K562 (cell line): ENCODE data around the gene CSNK1G1. TPM values are rescaled to one million over a fixed set of nuclear protein-coding genes. Genes with fewer than 3 reads are reported as not detected.

Experiments
- BRD4 ChIP-seq: fragments of 200-600 bp; sonication (generic); IDR thresholded peaks from 2 replicates; pipeline ENCODE4 v1.6.1; 2017; ENCODE audit warnings: inconsistent platforms
- CBX2 ChIP-seq: fragments of 200-600 bp; sonication (generic); IDR thresholded peaks from one replicate; pipeline ENCODE4 v1.6.1; 2012; ENCODE audit warnings: mild to moderate bottlenecking, low read length, inconsistent platforms; ENCODE audit not compliant: insufficient read depth, poor library complexity, severe bottlenecking
- CHCHD3 ChIP-seq: fragments of 250-450 bp; sonication (Bioruptor Pico); IDR thresholded peaks from 2 replicates; pipeline ENCODE4 v2.1.2; 2022; ENCODE audit warnings: mild to moderate bottlenecking
- CSDE1 ChIP-seq, 2 experiments: fragments of 450-650 bp; IDR thresholded peaks; 2 replicates each; pipeline ENCODE4 v1.6.1; 2016; ENCODE audit warnings: mild to moderate bottlenecking in 1 of 2
- ESRRA ChIP-seq: fragments of 450-650 bp; IDR thresholded peaks from 2 replicates; pipeline ENCODE4 v1.6.1; 2014; ENCODE audit warnings: low read depth, mild to moderate bottlenecking, moderate library complexity, borderline replicate concordance
- HNRNPK ChIP-seq: fragments of 200-400 bp; formaldehyde crosslinking; IDR thresholded peaks from one replicate; pipeline ENCODE4 v1.6.1; 2018; ENCODE audit warnings: mild to moderate bottlenecking, low read depth, low read length; ENCODE audit not compliant: poor library complexity, severe bottlenecking
- KAT8 ChIP-seq: fragments of 450-650 bp; IDR thresholded peaks from 2 replicates; pipeline ENCODE4 v1.6.1; 2016; ENCODE audit warnings: low read depth, mild to moderate bottlenecking
- PCBP1 ChIP-seq: fragments of 200-400 bp; formaldehyde crosslinking; IDR thresholded peaks from 2 replicates; pipeline ENCODE4 v1.6.1; 2018; ENCODE audit warnings: mild to moderate bottlenecking, low read depth, low read length; ENCODE audit not compliant: poor library complexity, severe bottlenecking
- PHF20 ChIP-seq: fragments of 450-650 bp; IDR thresholded peaks from 2 replicates; pipeline ENCODE4 v1.6.1; 2018; ENCODE audit not compliant: partially characterized antibody
- PPARD ChIP-seq: fragments of 250-450 bp; sonication (Bioruptor Pico); IDR thresholded peaks from 2 replicates; pipeline ENCODE4 v1.8.0; 2022; ENCODE audit warnings: inconsistent platforms, mild to moderate bottlenecking, moderate library complexity
- PRMT5 ChIP-seq: sonication (generic); formaldehyde crosslinking; IDR thresholded peaks from 2 replicates; pipeline ENCODE4 v1.5.0; 2020; ENCODE audit warnings: missing genetic modification reagents
- RCOR1 ChIP-seq, 2 experiments: IDR thresholded peaks; 2 replicates each; pipeline ENCODE4 v1.6.1; 2012; ENCODE audit warnings: low read depth in 2 of 2, low read length in 2 of 2, borderline replicate concordance in 1 of 2, improper control_type of control experiment in 1 of 2
- RFX7 ChIP-seq: fragments of 250-450 bp; sonication (Bioruptor Pico); IDR thresholded peaks from 2 replicates; pipeline ENCODE4 v1.5.1; 2021; ENCODE audit warnings: mild to moderate bottlenecking
- SRSF3 ChIP-seq: fragments of 200-400 bp; formaldehyde crosslinking; IDR thresholded peaks from 2 replicates; pipeline ENCODE4 v1.6.1; 2016; ENCODE audit warnings: mild to moderate bottlenecking, low read length, moderate library complexity; ENCODE audit not compliant: insufficient read depth
- TCFL5 ChIP-seq: fragments of 250-450 bp; sonication (Bioruptor Pico); conservative IDR thresholded peaks from 2 replicates; pipeline ENCODE4 v1.6.1; 2021; ENCODE audit warnings: mild to moderate bottlenecking, moderate library complexity, matching md5 sums
- ZNF12 ChIP-seq: sonication (generic); formaldehyde crosslinking; IDR thresholded peaks from 2 replicates; pipeline ENCODE4 v1.4.0; 2020; ENCODE audit warnings: mild to moderate bottlenecking, missing genetic modification reagents
- ZNF24 ChIP-seq: fragments of 450-650 bp; IDR thresholded peaks from 2 replicates; pipeline ENCODE4 v1.6.1; 2016
- polyA plus RNA-seq, 8 experiments: library from polyadenylated mRNA; depleted of rRNA in 4 of 8; stranded (reverse) in 5 of 8; unstranded in 3 of 8; fragments of >200 nt; fragmentation: Nextera tagmentation in 2 of 8; fragmentation: Illumina TruSeq in 1 of 8; extraction: Ambion mirVana in 2 of 8; extraction: Trizol in 1 of 8; gene quantifications; 2 replicates each; pipeline versions ENCODE4 v1.2.1 to v1.2.3, GENCODE V29; 2011 to 2014; ENCODE audit warnings: inconsistent platforms in 1 of 8, missing spikeins in 1 of 8
- total RNA-seq, 7 experiments: library from RNA; depleted of rRNA in 6 of 7; stranded (reverse); fragments of >200 nt in 6 of 7; fragmentation: Illumina TruSeq in 2 of 7; extraction: Trizol in 2 of 7; gene quantifications; 2 replicates each; pipeline versions ENCODE4 v1.2.1 to v1.2.3, GENCODE V29; 2011 to 2021; ENCODE audit warnings: low replicate concordance in 1 of 7
- TF ChIP-seq, protein P1 (sequence below): fragments of 450-650 bp; formaldehyde crosslinking; IDR thresholded peaks from 2 replicates; pipeline ENCODE4 v1.4.0; 2022; ENCODE audit warnings: missing genetic modification characterization
- TF ChIP-seq, protein P2 (sequence below): fragments of 450-650 bp; formaldehyde crosslinking; IDR thresholded peaks from 2 replicates; pipeline ENCODE4 v1.4.0; 2022; ENCODE audit warnings: missing genetic modification characterization
- TF ChIP-seq, protein P3 (sequence below), 2 experiments: fragments of 450-650 bp in 1 of 2; sonication (generic) in 1 of 2; formaldehyde crosslinking; conservative IDR thresholded peaks; 2 replicates each; pipeline versions ENCODE4 v1.4.0 to v1.8.1; 2020 to 2022; ENCODE audit warnings: mild to moderate bottlenecking in 1 of 2, missing genetic modification reagents in 1 of 2
- TF ChIP-seq, protein P4 (sequence below): fragments of 450-650 bp; IDR thresholded peaks from 2 replicates; pipeline ENCODE4 v1.6.1; 2016; ENCODE audit warnings: low read depth, mild to moderate bottlenecking, moderate library complexity
- TF ChIP-seq, protein P5 (sequence below): sonication (generic); formaldehyde crosslinking; IDR thresholded peaks from 2 replicates; pipeline ENCODE4 v1.8.1; 2023; ENCODE audit warnings: mild to moderate bottlenecking, missing genetic modification reagents

The CSNK1G1 gene
- total and polyA plus RNA-seq, 9 of the 15 experiments (the other 6 are each of a cell fraction or from before 2014, with no cell fraction given) = 4.5 to 18.5 (median 9.5) TPM

DNA sequence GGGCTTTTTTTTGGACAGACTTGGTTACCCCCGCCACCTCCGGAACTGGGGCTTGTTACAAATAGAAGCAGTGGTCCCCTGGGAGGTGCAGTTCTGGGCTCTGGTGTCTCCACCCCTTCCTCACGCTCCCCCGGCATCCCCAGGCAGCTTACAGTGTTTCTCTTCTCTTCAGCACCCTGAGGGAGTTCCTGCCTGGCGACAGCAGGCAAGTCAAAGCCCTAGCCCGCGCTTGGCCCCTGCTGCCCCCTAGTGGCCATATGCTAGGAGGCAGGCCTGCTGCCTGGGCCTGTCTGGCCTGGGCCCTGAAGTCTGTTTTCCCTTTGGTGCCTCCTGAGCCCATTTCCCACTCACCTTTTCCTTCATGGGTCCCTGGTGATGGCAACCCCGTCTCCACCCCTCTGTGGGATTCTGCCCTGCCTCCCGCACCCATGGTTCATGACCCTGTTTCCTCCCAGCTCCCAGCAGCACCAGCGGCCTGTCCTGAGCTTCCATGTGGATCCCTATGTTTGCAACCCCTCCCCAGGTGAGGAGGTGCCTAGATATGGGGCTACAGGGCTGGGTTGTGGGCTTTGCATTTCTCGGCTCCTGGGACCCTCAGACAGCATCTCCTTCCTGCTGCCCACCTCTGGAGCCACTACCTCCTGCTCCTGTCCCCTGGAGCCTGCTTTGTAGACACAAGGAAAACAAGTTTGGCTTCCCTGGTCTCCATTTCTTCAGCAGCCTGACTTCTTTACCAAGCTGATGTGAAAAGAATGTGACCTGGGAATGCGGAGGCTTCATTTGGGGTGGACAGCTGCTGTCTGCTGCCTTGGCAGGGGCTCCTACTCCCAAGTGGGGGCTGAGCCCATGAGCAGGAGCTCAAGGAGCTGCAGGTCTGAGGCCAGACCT is 202.2 kb downstream of the CSNK1G1 start (continued):
- TF ChIP-seq PPARD (no peak), BRD4 (no peak), CBX2 (no peak), CSDE1 (IDR thresholded peaks at IDR 0.05) (no peak), PRMT5 (no peak), RFX7 (CRISPR knock-in tag) (no peak), SRSF3 (no peak), PHF20 (no peak), TCFL5 (no peak), ZNF24 (no peak), CHCHD3 (no peak), ZNF12 (CRISPR knock-in tag) (no peak), KAT8 (no peak), PCBP1 (no peak), ESRRA (no peak; the same call in 1 of the 2 replicates), HNRNPK (no peak), RCOR1 (IDR thresholded peaks at IDR 0.05; ENCODE audit: borderline replicate concordance in 1 of 2, low read depth in 2 of 2, low read length in 2 of 2) (peak in 1 of 2 experiments; percentile 46; a peak in 1 of 4 replicates)
- TF ChIP-seq, protein P1, sequence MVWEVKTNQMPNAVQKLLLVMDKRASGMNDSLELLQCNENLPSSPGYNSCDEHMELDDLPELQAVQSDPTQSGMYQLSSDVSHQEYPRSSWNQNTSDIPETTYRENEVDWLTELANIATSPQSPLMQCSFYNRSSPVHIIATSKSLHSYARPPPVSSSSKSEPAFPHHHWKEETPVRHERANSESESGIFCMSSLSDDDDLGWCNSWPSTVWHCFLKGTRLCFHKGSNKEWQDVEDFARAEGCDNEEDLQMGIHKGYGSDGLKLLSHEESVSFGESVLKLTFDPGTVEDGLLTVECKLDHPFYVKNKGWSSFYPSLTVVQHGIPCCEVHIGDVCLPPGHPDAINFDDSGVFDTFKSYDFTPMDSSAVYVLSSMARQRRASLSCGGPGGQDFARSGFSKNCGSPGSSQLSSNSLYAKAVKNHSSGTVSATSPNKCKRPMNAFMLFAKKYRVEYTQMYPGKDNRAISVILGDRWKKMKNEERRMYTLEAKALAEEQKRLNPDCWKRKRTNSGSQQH (CRISPR knock-in tag) = 0 out of 2 replicates have a peak, but pooled peaks have one; percentile 24
- TF ChIP-seq, protein P2, sequence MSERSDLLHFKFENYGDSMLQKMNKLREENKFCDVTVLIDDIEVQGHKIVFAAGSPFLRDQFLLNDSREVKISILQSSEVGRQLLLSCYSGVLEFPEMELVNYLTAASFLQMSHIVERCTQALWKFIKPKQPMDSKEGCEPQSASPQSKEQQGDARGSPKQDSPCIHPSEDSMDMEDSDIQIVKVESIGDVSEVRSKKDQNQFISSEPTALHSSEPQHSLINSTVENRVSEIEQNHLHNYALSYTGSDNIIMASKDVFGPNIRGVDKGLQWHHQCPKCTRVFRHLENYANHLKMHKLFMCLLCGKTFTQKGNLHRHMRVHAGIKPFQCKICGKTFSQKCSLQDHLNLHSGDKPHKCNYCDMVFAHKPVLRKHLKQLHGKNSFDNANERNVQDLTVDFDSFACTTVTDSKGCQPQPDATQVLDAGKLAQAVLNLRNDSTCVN = no peak
- TF ChIP-seq, protein P3, sequence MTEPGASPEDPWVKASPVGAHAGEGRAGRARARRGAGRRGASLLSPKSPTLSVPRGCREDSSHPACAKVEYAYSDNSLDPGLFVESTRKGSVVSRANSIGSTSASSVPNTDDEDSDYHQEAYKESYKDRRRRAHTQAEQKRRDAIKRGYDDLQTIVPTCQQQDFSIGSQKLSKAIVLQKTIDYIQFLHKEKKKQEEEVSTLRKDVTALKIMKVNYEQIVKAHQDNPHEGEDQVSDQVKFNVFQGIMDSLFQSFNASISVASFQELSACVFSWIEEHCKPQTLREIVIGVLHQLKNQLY (CRISPR knock-in tag; conservative IDR thresholded peaks at IDR 0.05) = no peak
- TF ChIP-seq, protein P4, sequence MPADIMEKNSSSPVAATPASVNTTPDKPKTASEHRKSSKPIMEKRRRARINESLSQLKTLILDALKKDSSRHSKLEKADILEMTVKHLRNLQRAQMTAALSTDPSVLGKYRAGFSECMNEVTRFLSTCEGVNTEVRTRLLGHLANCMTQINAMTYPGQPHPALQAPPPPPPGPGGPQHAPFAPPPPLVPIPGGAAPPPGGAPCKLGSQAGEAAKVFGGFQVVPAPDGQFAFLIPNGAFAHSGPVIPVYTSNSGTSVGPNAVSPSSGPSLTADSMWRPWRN = no peak
- TF ChIP-seq, protein P5, sequence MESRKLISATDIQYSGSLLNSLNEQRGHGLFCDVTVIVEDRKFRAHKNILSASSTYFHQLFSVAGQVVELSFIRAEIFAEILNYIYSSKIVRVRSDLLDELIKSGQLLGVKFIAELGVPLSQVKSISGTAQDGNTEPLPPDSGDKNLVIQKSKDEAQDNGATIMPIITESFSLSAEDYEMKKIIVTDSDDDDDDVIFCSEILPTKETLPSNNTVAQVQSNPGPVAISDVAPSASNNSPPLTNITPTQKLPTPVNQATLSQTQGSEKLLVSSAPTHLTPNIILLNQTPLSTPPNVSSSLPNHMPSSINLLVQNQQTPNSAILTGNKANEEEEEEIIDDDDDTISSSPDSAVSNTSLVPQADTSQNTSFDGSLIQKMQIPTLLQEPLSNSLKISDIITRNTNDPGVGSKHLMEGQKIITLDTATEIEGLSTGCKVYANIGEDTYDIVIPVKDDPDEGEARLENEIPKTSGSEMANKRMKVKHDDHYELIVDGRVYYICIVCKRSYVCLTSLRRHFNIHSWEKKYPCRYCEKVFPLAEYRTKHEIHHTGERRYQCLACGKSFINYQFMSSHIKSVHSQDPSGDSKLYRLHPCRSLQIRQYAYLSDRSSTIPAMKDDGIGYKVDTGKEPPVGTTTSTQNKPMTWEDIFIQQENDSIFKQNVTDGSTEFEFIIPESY (CRISPR knock-in tag) = peak; percentile 55; the same call in 1 of the 2 replicates
